GM21526 (cell line): ENCODE results near the gene LNPEP.

ENCODE experiments used
- ATAC-seq: cut with Tn5 transposase; IDR thresholded peaks from one replicate; pipeline ENCODE4 v1.9.1; 2021; ENCODE audit warnings: moderate library complexity; ENCODE audit not compliant: unreplicated experiment, low FRiP score

The LNPEP gene

GRCh38 chr5:96957254-96958049 lies 21.6 kb downstream of the LNPEP start:
- ATAC-seq, result peak; percentile 38

- ATAC-seq, result no peak
Measured at GRCh38 chr5:96958977-96959376, 23.1 kb downstream of the LNPEP start.

- ATAC-seq, result peak; percentile 52
Measured at GRCh38 chr5:96961053-96961452, 25.2 kb downstream of the LNPEP start.

- ATAC-seq, result no peak
Measured at GRCh38 chr5:96962540-96962991, 26.7 kb downstream of the LNPEP start.

GRCh38 chr5:96963267-96963666 lies 27.4 kb downstream of the LNPEP start:
- ATAC-seq, result no peak

- no peak for ATAC-seq
Measured at GRCh38 chr5:96966801-96967200, 30.9 kb downstream of the LNPEP start.

GRCh38 chr5:96967400-96967799 lies 31.5 kb downstream of the LNPEP start:
- ATAC-seq, result no peak

- no peak for ATAC-seq
Measured at GRCh38 chr5:96968074-96968473, 32.2 kb downstream of the LNPEP start.

GRCh38 chr5:96968614-96969013 lies 32.7 kb downstream of the LNPEP start:
- no peak for ATAC-seq

GRCh38 chr5:96969366-96969765 lies 33.5 kb downstream of the LNPEP start:
- ATAC-seq, result no peak

- ATAC-seq, result no peak
Measured at GRCh38 chr5:96972599-96973334, 36.9 kb downstream of the LNPEP start.

GRCh38 chr5:96973532-96974401 lies 37.9 kb downstream of the LNPEP start:
- ATAC-seq, result no peak

GRCh38 chr5:96975656-96976055 lies 39.8 kb downstream of the LNPEP start:
- ATAC-seq, result no peak

GRCh38 chr5:96977228-96977627 lies 41.3 kb downstream of the LNPEP start:
- ATAC-seq, result no peak

GRCh38 chr5:96978812-96979449 lies 43.1 kb downstream of the LNPEP start:
- ATAC-seq, result no peak

GRCh38 chr5:96984506-96985192 lies 48.8 kb downstream of the LNPEP start:
- ATAC-seq, result no peak

- no peak for ATAC-seq
Measured at GRCh38 chr5:96986450-96986849, 50.6 kb downstream of the LNPEP start.

GRCh38 chr5:96990102-96990501 lies 54.2 kb downstream of the LNPEP start:
- ATAC-seq, result no peak

- ATAC-seq, result no peak
Measured at GRCh38 chr5:96991708-96992107, 55.8 kb downstream of the LNPEP start.

- no peak for ATAC-seq
Measured at GRCh38 chr5:96993760-96994159, 57.9 kb downstream of the LNPEP start.
